ENCODE results near the gene NID1.

GRCh38 chr1:235984041-235984825, 80.7 kb downstream of the NID1 start:
- TF ChIP-seq CTCF (optimal IDR thresholded peaks at IDR 0.05 in 1 of 3, IDR thresholded peaks at IDR 0.05 in 1 of 3, conservative IDR thresholded peaks at IDR 0.05 in 1 of 3; ENCODE audit: extremely low read depth in 1 of 3, insufficient read depth in 2 of 3, low read length in 3 of 3) (no peak), EZH2 (IDR thresholded peaks at IDR 0.05; ENCODE audit: low read length) (no peak)

Measured in keratinocyte (primary cell).